ENCODE results near the gene ATP2C2.

DNA sequence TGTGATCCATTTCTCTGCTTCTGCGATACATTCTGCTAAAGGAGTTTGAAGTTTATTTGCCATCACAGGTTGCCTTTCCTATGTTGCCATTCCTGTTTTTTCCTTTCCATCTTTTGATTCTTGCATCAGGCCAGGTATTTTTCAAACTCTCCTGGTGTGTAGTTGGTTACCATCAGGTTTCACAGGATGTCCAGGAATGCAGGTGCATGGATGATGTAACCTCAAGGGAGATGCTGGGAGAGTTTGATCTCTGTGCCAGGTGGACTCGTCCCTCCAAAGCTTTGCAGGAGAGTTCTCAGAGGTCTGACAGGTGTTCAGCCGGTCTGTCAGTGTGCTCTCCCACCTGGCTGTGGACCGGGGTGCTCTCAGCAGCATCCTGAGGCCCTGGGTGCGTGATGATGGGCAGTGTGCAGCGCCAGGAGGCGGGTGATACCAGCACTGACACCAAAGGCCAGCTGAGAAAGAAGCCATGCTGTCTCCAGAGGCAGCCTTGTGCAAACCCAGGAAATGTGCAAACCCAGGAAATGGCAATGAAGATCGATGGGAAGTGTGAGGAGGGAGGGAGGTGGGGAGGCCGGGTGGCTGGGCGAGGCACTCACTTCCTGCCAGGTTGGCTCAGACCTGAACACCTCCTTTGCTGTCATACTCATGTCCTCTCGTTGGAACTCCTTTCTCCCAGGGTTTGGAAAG, 1.7 kb downstream of the ATP2C2 start:
- TF ChIP-seq, protein P1, sequence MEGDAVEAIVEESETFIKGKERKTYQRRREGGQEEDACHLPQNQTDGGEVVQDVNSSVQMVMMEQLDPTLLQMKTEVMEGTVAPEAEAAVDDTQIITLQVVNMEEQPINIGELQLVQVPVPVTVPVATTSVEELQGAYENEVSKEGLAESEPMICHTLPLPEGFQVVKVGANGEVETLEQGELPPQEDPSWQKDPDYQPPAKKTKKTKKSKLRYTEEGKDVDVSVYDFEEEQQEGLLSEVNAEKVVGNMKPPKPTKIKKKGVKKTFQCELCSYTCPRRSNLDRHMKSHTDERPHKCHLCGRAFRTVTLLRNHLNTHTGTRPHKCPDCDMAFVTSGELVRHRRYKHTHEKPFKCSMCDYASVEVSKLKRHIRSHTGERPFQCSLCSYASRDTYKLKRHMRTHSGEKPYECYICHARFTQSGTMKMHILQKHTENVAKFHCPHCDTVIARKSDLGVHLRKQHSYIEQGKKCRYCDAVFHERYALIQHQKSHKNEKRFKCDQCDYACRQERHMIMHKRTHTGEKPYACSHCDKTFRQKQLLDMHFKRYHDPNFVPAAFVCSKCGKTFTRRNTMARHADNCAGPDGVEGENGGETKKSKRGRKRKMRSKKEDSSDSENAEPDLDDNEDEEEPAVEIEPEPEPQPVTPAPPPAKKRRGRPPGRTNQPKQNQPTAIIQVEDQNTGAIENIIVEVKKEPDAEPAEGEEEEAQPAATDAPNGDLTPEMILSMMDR (conservative IDR thresholded peaks at IDR 0.05; ENCODE audit: low read depth, low read length): no peak
- TF ChIP-seq EZH2 (IDR thresholded peaks at IDR 0.05; ENCODE audit: borderline replicate concordance, low read depth, low read length, poor library complexity, severe bottlenecking): no peak
